ENCODE results near the gene MAPKAP1. TPM values are rescaled to one million over a fixed set of nuclear protein-coding genes. Genes with fewer than 3 reads are reported as not detected.

Gene MAPKAP1
- total and polyA plus RNA-seq, 2 experiments from 2014 or later, result 68.5 to 74.5 TPM

DNA sequence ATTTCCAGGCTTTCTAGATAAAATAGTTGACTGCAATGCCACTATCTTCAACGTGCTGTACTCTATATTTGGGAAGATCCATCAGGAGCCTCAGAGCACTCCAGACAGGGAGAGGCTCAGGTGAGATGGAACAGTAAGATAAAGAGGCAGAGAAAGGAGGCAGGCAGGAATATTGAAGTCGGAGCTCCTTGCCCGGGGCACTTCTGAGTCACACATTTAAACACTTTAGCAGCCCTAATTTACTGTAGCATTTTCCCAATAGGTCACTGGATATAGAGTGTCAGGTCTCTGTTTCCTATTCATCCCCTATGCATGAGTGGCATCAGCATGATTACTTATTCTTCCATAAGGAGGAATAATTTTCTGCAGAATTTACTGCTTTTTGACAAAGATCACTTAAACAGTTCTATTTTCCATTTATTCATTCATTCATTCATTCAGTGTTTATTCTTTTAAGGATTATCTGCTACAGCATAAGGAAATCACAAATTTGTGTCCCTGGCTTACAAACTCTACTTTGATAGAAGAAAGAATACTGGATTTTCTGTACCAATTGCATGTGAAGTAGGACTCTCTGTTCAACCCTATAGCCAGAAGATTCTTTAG is 170.7 kb downstream of the MAPKAP1 start:
- peaks cover 4% of the 10 kb centered on the region; the same call in 1 of the 2 replicates for H3F3A ChIP-seq (ENCODE audit: insufficient read depth)
- DNase-seq, result peak; percentile 44
- H2AFZ ChIP-seq, result no peak overlapping the region
- no peak overlapping the region for H3K4me3 ChIP-seq
- 61 to 65% methylated on average over 3 of the region's 3 CpGs for WGBS, 2 experiments (ENCODE audit: low coverage in 1 of 2, low lambda C conversion rate in 2 of 2, missing lambda C conversion rate in 2 of 2)
- H3K36me3 ChIP-seq (ENCODE audit: low read depth), result no peaks in the 10 kb centered on the region
- H3K9ac ChIP-seq, result no peak overlapping the region
- H3K4me1 ChIP-seq (ENCODE audit: insufficient read depth), result peaks cover 45% of the 10 kb centered on the region
- no peaks in the 10 kb centered on the region for H3K9me3 ChIP-seq (ENCODE audit: low read depth)
- no peaks in the 10 kb centered on the region for H3K27me3 ChIP-seq (replicated peaks; ENCODE audit: insufficient read depth)
- peaks cover 23% of the 10 kb centered on the region; the same call in 1 of the 2 replicates for H3K79me2 ChIP-seq (ENCODE audit: insufficient read depth)
- H4K20me1 ChIP-seq (ENCODE audit: insufficient read depth), result no peaks in the 10 kb centered on the region
- TF ChIP-seq EZH2phosphoT487 (IDR thresholded peaks at IDR 0.05; ENCODE audit: insufficient read depth, low read depth) (no peak), EZH2 (IDR thresholded peaks at IDR 0.05; ENCODE audit: insufficient read depth, poor library complexity, severe bottlenecking) (no peak)
- no peak overlapping the region for H3K27ac ChIP-seq
- H3K9me2 ChIP-seq (ENCODE audit: insufficient read depth), result no peaks in the 10 kb centered on the region
- in situ Hi-C loops (cut with MboI), result no loop called here
- peak overlapping the region; percentile 43 for H3K4me2 ChIP-seq (ENCODE audit: unreplicated experiment)

DNA sequence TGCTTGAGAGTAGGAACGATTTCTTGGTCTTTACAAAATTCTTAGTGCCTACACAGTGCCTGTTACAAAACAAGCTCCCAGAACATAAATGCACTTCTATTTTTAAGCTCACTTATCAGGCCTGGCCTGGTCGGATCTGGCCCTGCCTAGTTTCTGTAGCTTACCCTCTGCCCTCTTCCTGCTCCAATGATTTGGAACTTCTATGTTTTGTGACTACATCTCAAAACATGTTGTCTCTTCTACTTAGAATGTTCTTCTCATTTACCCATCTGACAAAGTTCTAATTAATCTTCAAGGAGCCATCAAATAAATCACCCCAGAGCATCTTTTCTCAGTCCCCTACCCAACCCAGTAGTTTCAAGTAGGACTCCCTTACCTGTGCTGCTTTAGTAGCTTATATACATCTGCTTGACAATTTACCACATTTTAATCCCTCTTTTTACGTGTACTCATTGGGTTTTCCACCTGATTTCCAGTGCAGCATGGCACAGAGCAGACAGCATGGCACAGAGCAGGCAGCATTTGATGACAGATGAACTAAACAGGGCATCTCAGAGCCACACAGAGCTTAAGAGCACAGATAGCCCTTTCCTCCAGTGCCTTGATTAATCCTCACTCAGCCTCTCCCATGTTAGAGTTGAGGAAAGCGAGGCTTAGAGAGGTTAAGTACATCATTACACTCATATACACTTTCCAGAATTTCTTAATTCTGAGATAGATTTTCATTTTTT is 171.9 kb downstream of the MAPKAP1 start:
- no peak for DNase-seq
- H4K20me1 ChIP-seq (ENCODE audit: insufficient read depth), result no peaks in the 10 kb centered on the region

DNA sequence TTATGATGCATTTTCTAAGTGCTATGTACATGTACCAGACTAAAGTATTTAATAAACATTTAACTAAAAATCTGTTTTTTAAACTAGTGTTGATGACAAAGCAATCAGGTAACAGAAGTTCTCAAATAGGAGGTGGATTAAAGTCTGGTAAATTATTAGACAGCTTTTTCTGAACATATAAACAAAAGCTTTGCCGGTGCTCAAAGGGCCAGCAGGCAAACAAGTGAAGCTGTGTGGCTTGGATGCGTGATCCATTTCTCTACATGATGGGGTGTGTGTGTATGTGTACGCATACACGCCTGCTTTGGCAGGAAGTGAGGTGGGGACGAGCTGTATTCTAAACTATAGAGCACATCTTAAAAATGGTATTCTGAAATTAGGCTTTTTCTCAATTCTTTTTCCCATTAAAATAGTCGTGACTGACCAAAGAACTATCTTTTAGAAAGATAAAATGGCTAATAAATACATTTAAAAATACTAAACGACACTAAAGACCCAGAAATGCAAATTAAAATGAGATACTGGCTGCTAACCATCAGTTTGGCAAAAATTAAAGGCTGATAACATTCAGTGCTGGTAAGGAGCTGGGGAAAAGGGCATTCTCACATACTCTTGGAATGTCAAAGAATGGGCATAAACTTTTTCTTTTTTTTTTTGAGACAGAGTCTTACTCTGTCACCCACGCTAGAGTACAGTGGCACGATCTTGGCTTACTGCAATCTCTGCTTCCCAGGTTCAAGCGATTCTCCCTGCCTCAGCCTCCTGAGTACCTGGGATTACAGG is 174.0 kb downstream of the MAPKAP1 start:
- H3K9me3 ChIP-seq (ENCODE audit: low read depth), result no peaks in the 10 kb centered on the region
- peaks cover 23% of the 10 kb centered on the region; the same call in 1 of the 2 replicates for H3K79me2 ChIP-seq (ENCODE audit: insufficient read depth)
- 95 to 97% methylated on average over 10 of the region's 10 CpGs for WGBS, 2 experiments (ENCODE audit: low coverage in 1 of 2, low lambda C conversion rate in 2 of 2, missing lambda C conversion rate in 2 of 2)
- H3K36me3 ChIP-seq (ENCODE audit: low read depth), result no peaks in the 10 kb centered on the region
- H3K4me1 ChIP-seq (ENCODE audit: insufficient read depth), result peaks cover 29% of the 10 kb centered on the region
- H2AFZ ChIP-seq, result no peak overlapping the region
- no peaks in the 10 kb centered on the region for H3K27me3 ChIP-seq (replicated peaks; ENCODE audit: insufficient read depth)
- no peak overlapping the region for H3K4me2 ChIP-seq (ENCODE audit: unreplicated experiment)
- no peak for DNase-seq
- in situ Hi-C loops (cut with MboI), result no loop called here
- no peaks in the 10 kb centered on the region for H4K20me1 ChIP-seq (ENCODE audit: insufficient read depth)
- no peak overlapping the region for H3K4me3 ChIP-seq
- H3F3A ChIP-seq (ENCODE audit: insufficient read depth), result peaks cover 4% of the 10 kb centered on the region; the same call in 1 of the 2 replicates
- H3K9me2 ChIP-seq (ENCODE audit: insufficient read depth), result no peaks in the 10 kb centered on the region
- H3K9ac ChIP-seq, result no peak overlapping the region
- TF ChIP-seq EZH2phosphoT487 (IDR thresholded peaks at IDR 0.05; ENCODE audit: insufficient read depth, low read depth) (no peak), EZH2 (IDR thresholded peaks at IDR 0.05; ENCODE audit: insufficient read depth, poor library complexity, severe bottlenecking) (no peak)
- no peak overlapping the region for H3K27ac ChIP-seq

More for the DNA sequence above, 171.9 kb downstream of the MAPKAP1 start:
- Histone ChIP-seq H3K9me2 (ENCODE audit: insufficient read depth) (no peaks in the 10 kb centered on the region), H3K9me3 (ENCODE audit: low read depth) (no peaks in the 10 kb centered on the region), H3K4me1 (ENCODE audit: insufficient read depth) (peaks cover 37% of the 10 kb centered on the region), H3K27ac (no peak overlapping the region), H3K4me3 (no peak overlapping the region), H3K27me3 (replicated peaks; ENCODE audit: insufficient read depth) (no peaks in the 10 kb centered on the region), H3K4me2 (ENCODE audit: unreplicated experiment) (no peak overlapping the region), H3K36me3 (ENCODE audit: low read depth) (no peaks in the 10 kb centered on the region), H2AFZ (no peak overlapping the region), H3F3A (ENCODE audit: insufficient read depth) (peaks cover 4% of the 10 kb centered on the region; the same call in 1 of the 2 replicates), H3K9ac (no peak overlapping the region), H3K79me2 (ENCODE audit: insufficient read depth) (peaks cover 23% of the 10 kb centered on the region; the same call in 1 of the 2 replicates)
- WGBS, 2 experiments (ENCODE audit: low coverage in 1 of 2, low lambda C conversion rate in 2 of 2, missing lambda C conversion rate in 2 of 2), result 72 to 73% methylated on average over 4 of the region's 4 CpGs
- in situ Hi-C loops (cut with MboI), result no loop called here
- no peak for TF ChIP-seq EZH2 (IDR thresholded peaks at IDR 0.05; ENCODE audit: insufficient read depth, poor library complexity, severe bottlenecking)
- no peak for TF ChIP-seq EZH2phosphoT487 (IDR thresholded peaks at IDR 0.05; ENCODE audit: insufficient read depth, low read depth)

DNA sequence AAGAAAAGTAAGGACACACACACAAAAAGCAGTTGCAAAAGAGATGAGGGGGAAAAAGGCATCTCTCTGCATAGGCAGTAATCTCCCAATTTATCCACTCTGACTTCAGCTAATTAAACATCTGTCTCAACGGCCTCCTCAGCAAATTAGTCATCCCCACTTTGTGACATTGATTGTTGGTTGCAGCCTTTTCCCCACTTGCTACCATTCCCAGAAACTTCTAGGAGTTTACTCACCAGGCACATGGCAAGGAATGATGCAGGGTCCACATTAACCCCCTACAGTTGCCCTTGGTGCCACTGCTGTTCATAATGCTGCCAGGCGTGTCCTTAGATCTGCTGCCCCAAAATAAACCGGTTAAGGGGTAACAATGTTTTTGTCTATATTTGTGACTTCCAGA is 174.6 kb downstream of the MAPKAP1 start:
- WGBS, 2 experiments (ENCODE audit: low coverage in 1 of 2, low lambda C conversion rate in 2 of 2, missing lambda C conversion rate in 2 of 2), result 67 to 70% methylated on average over 3 of the region's 3 CpGs

More for the DNA sequence above, 174.6 kb downstream of the MAPKAP1 start:
- H3K27ac ChIP-seq, result no peak overlapping the region
- no peak for TF ChIP-seq EZH2phosphoT487 (IDR thresholded peaks at IDR 0.05; ENCODE audit: insufficient read depth, low read depth)
- in situ Hi-C loops (cut with MboI), result no loop called here
- H3K4me1 ChIP-seq (ENCODE audit: insufficient read depth), result peaks cover 24% of the 10 kb centered on the region
- no peaks in the 10 kb centered on the region for H3K27me3 ChIP-seq (replicated peaks; ENCODE audit: insufficient read depth)
- no peaks in the 10 kb centered on the region for H3K36me3 ChIP-seq (ENCODE audit: low read depth)
- H2AFZ ChIP-seq, result no peak overlapping the region
- H3K9me2 ChIP-seq (ENCODE audit: insufficient read depth), result no peaks in the 10 kb centered on the region
- DNase-seq, result no peak
- no peak overlapping the region for H3K9ac ChIP-seq
- H4K20me1 ChIP-seq (ENCODE audit: insufficient read depth), result no peaks in the 10 kb centered on the region
- no peak overlapping the region for H3K4me2 ChIP-seq (ENCODE audit: unreplicated experiment)
- no peak overlapping the region for H3K4me3 ChIP-seq
- peaks cover 27% of the 10 kb centered on the region; the same call in 1 of the 2 replicates for H3K79me2 ChIP-seq (ENCODE audit: insufficient read depth)
- no peaks in the 10 kb centered on the region for H3K9me3 ChIP-seq (ENCODE audit: low read depth)
- H3F3A ChIP-seq (ENCODE audit: insufficient read depth), result no peaks in the 10 kb centered on the region; the same call in 1 of the 2 replicates

Data from GM23248 (cell line).